ENCODE results near the gene SEC61A1.

DNA sequence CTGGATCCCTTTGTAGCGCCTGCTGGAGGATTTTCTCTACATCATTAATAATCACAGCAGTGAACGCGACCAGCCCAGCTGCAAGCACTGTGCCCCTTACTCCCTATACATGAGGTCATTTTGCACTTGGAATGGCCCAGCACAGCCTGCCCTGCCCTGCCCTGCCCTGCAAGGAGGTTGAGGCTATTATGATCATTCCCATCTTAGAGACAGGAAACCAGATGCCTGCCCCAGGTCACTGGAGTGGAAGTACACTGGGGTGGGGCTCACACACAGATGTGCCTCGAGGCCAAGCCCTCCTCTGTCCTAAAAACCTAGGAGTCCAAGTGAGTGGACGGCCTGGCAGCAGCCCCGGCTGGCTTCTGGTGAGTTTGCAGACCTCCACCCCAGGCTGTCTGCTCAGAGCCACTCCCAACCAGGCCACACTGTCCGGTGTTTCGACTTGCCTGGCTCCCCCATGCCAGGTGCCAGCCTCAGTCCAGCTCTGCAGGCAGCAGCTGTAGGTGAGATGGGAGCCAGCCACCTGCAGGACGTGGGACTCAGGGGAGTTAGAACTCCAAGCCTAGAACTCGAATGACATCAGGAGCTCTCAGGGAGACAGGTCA is 30.4 kb upstream of the SEC61A1 start:
- TF ChIP-seq, protein P1, sequence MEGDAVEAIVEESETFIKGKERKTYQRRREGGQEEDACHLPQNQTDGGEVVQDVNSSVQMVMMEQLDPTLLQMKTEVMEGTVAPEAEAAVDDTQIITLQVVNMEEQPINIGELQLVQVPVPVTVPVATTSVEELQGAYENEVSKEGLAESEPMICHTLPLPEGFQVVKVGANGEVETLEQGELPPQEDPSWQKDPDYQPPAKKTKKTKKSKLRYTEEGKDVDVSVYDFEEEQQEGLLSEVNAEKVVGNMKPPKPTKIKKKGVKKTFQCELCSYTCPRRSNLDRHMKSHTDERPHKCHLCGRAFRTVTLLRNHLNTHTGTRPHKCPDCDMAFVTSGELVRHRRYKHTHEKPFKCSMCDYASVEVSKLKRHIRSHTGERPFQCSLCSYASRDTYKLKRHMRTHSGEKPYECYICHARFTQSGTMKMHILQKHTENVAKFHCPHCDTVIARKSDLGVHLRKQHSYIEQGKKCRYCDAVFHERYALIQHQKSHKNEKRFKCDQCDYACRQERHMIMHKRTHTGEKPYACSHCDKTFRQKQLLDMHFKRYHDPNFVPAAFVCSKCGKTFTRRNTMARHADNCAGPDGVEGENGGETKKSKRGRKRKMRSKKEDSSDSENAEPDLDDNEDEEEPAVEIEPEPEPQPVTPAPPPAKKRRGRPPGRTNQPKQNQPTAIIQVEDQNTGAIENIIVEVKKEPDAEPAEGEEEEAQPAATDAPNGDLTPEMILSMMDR (IDR thresholded peaks at IDR 0.05; ENCODE audit: low read length) = no peak
- no peak for TF ChIP-seq EZH2 (IDR thresholded peaks at IDR 0.05; ENCODE audit: borderline replicate concordance, low read length)
